GM19452 (cell line): Measurements from ENCODE around the gene USP35.
"Not testable (repeated sequence)": the region's sequence is repeated elsewhere in the genome, so short reads cannot be mapped to it uniquely, and the experiment has no call there.

ENCODE experiments used
- ATAC-seq: cut with Tn5 transposase; IDR thresholded peaks from one replicate; pipeline ENCODE4 v1.9.1; 2021; ENCODE audit not compliant: unreplicated experiment

Gene USP35

GRCh38 chr11:78170413-78170812 lies 18.3 kb upstream of the USP35 start:
- no peak for ATAC-seq

DNA sequence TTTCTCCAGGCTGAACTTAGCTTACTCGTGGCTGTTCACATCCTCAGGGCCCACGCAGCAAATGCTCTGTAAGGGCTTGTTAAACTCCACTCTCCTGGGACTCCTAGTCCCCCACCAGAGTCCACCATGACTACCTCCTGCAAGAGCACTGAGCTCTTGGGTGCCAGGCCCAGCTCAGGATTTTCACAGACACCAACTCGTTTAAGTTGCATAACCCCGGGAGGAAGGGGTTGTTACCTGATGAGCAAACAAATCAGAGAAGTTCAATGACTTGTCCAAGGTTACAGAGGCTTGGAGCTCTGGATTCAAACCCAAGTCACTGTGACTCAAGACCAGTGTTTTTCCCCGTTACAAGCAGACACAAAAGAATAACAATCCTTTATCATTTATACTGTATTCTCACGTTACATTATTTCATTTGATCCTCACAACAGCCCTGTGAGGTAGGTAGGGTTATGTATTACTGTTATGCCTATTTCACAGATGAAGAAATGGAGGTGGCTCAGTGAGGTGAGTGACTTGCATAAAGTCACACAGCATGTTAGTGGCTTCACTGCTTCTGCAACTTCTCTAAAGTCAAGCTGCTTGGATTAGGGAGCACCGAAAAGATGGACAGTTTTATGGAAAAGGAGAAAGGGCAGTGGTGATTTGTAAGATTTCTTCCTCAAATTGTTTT lies 17.7 kb upstream of the USP35 start:
- ATAC-seq = no peak

GRCh38 chr11:78171951-78172350 lies 16.8 kb upstream of the USP35 start:
- no peak for ATAC-seq

GRCh38 chr11:78175862-78176261 lies 12.9 kb upstream of the USP35 start:
- ATAC-seq = not testable (repeated sequence)

DNA sequence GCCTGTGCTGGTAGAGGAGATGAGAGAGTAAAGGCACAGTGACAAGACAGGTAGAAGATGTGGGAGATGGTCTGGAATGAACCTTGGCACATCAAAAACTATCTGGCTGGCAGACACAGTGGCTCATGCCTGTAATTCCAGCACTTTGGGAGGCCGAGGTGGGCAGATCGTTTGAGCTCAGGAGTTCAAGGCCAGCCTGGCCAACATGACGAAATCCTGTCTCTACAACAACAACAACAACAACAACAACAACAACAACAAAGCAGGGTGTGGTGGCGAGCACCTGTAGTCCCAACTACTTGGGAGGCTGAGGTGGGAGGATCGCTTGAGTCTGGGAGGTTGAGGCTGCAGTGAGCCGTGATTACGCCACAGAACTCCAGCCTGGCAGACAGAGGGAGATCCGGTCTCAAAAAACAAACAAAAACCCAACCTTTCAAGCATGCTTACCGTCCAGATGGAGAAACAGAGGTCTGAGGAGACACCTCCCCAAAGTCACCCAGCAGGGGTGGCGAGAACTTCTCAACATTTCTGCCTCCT lies 12.0 kb upstream of the USP35 start:
- no peak for ATAC-seq

DNA sequence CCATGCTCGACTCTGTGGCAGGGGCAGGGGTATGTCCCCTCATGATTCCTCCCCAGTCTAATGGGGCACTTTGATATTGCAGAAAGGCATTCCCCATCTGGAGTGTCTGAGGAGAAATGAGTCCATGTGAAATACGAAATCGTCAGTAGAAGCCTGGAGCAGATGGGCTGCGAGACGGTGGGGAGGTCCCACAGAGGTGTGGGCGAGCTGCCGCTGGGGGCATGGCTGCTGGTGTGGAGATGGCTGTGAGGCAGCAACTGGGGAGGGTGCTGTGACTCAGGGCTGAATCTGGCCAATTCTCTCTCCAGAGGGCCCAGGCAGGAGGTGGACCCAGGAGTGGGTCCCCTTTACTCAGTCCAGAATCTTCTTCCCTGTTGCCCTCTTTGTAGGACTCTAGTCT lies 11.5 kb upstream of the USP35 start:
- no peak for ATAC-seq

DNA sequence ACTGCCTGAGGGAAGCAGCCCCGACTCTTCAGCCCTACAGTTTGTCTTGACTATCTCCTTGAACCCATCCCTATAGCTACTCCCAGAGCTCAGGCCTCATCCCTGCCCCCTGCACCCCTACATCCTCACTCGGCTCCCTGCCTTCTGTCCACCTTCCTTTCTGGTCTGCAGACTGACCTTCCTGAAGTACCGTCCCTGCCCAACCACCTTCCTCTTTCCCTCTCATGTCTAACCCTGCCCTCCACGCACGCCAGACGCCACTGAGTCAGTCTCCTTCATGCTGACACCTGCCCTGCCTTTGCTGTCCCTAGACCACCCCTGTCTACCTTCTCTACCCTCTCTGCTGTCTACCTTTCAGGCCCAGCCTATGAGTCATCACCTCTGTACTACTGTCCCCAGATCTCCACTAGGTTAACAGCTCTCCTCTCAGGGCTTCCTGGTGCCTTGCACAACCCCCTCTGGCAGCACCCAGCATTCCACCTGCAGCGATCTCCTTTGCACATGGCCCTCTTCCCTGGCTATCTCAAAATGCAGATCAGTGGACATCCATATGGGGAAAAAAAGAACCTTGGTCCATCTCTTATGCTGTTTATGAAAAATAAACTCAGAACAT lies 9.2 kb upstream of the USP35 start:
- ATAC-seq = no peak

GRCh38 chr11:78180751-78181150 lies 8.0 kb upstream of the USP35 start:
- ATAC-seq = no peak

DNA sequence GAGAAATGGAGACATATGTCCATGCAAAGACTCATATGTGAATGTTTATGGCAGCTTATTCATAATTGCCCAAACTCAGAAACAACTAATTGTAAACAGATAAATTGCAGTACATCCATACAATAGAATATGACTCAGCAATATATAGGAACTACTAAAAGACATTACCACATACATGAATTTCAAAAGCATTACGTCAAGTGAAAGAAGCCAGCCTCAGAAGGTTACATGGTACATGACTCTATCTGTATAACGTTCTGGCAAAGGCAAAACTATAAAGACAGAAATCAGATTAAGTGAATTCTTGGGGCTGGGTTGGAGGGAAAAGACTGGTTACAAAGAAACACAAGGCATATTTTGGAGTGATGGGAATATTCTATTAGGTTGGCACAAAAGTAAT lies 7.5 kb upstream of the USP35 start:
- no peak for ATAC-seq

GRCh38 chr11:78187366-78188285 lies 1.1 kb upstream of the USP35 start:
- ATAC-seq = peak; percentile 20

DNA sequence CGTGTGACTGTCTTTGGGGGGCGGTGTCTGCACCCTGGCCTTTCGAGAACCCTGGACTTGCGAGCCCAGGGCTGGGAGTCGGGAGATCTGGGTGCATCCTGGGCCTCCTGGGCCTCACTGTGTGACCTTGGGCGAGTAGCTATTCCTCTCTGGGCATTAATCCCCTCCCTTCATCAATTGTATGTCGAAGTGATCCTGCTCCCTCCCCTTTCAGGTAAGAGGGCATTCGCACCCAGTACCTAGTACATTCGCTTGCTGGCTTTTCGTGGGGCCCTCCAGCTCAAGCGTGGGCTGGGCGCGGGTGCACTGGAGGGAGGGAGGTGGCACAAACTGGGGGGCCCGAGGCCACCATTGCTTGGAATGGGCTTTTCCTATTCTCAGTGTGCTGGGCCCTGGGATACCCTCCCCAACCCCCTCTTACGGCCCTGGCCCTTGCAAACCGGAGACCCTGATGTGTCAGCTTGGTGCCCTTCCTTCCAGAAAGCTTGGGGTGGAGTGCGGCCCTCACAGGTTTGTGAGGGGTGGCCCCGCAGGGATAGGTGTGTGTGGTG lies 530 bp downstream of the USP35 start:
- ATAC-seq = no peak

GRCh38 chr11:78189851-78190250 lies 1.1 kb downstream of the USP35 start:
- ATAC-seq = no peak

DNA sequence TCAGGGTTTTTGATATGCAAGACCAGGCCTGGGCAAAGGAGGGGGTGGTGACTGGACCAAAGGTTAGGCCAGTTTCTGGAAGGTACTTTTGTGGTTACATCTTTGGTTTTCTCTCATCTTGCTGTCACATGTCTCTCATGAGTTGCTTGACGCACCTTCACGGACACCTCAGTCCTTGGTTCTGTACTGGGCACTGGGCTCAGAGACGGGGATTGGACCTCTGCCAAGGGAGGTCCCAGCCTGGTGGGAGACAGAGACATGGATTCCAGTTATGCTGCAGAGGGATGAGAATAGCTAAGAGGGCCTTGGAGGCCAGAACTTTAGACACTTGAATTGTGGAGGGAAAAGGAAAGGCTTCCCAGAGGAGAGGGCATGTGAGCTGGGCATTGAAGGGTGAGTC lies 1.7 kb downstream of the USP35 start:
- no peak for ATAC-seq

GRCh38 chr11:78190871-78191538 lies 2.3 kb downstream of the USP35 start:
- no peak for ATAC-seq

DNA sequence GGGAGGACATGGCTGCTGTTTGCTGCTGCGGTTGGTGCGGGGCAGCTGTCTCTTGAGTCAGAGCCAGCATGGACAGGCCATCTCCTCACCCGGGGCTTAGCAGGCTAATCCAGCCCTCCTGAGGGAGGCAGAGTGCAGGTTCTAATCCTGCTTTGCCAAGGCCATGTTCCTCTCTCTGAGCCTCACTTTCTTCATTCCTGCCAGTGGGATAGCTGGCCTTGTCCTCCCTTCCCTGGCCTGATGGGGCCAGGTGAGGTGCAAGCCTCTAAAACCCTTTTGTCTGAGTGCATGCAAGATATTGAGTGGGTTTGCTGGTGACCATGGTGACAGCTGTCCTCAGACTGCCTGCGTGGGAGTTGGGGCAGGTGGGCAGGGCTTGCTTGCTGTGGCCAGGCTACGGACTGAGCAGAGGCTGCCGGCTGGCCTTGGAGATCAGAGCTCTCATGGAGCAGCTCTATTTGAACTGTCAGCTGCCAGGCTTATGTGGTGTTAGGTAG lies 3.6 kb downstream of the USP35 start:
- ATAC-seq = no peak

- no peak for ATAC-seq
Observed at GRCh38 chr11:78192911-78193351, 4.2 kb downstream of the USP35 start.

DNA sequence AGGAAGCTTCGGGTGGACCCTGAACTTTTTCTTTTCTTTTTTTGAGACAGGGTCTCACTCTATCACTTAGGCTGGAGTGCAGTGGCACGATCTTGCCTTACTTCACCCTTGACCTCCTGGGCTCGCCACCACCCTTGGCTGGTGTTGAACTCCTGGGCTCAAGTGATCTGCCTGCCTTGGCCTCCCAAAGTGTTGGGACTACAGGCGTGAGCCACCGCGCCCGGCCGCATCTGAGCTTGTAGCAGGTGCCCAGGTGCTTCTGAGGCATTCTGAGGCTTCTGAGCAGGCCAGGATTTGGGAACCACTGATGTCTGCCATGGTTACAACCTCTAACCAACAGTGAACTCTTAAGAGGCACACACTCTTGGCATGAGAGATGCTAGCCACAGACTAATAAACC lies 5.1 kb downstream of the USP35 start:
- no peak for ATAC-seq

DNA sequence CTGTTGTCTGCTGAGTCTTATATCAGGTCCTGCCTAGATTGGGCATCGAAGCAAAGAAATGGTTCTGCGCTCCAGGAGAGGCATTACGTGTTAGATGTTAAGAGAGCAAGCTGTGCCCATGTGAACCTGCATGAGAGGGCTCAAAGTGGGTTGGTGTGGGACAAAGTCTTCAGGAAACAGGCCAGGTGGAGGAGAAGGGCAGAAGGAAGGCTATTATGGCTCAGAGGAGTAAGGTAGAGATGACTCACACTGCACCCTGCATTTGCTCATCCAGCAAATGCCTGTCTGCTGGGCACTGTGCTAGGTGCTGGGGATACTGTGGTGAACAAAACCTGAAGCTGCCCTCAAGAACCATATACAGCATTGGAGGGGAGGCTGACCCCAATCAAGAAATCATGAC lies 5.8 kb downstream of the USP35 start:
- ATAC-seq = no peak

DNA sequence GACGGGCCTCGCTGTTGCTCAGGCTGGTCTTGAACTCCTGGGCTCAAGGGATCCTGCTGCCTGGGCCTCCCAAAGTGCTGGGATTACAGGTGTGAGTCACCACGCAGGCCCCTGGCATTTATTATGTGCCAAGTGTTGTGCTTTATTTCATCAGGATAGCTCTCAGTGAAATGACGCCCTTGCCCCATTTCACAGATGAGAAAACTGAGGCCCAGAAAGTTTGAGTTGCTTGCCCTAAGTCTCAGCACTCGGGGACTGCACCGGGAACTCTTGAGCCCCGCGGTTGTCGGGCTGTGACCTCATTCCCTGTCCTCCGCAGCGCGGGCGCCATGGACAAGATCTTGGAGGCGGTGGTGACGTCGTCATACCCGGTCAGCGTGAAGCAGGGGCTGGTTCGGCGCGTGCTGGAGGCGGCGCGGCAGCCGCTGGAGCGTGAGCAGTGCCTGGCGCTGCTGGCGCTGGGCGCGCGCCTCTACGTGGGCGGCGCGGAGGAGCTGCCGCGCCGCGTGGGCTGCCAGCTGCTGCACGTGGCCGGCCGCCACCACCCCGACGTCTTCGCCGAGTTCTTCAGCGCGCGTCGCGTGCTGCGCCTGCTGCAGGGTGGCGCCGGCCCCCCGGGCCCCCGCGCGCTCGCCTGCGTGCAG lies 7.3 kb downstream of the USP35 start:
- no peak for ATAC-seq

DNA sequence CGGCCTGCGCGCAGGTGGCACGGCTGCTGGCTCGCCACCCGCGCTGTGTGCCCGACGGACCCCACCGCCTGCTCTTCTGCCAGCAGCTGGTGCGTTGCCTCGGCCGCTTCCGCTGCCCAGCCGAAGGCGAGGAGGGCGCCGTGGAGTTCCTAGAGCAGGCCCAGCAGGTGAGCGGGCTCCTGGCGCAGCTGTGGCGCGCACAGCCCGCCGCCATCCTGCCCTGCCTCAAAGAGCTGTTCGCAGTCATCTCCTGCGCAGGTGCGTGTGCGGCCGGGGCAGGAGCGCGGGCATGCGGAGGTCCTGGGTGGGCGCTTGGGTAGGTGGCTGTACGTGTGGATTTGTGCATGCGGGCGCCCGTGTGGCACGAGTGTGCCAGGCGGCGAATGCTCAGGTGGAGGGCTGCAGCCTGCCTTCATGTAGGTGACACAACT lies 8.0 kb downstream of the USP35 start:
- ATAC-seq = no peak
